Measurements from ENCODE around the gene RBX1.
"Not testable (repeated sequence)": the region's sequence is repeated elsewhere in the genome, so short reads cannot be mapped to it uniquely, and the experiment has no call there.

RBX1 gene

GRCh38 chr22:40950962-40951794 lies at the start of gene RBX1:
TSS of gene RBX1 (plus strand) at chr22:40951378. CDS start at chr22:40951399, 21 bp downstream.
- DNase-seq, result peak; percentile 99

- DNase-seq, result no peak
Measured at GRCh38 chr22:40904101-40904500, 47.1 kb upstream of the RBX1 start.

GRCh38 chr22:40908895-40909294 lies 42.3 kb upstream of the RBX1 start:
- DNase-seq, result no peak

GRCh38 chr22:40911772-40912171 lies 39.4 kb upstream of the RBX1 start:
- no peak for DNase-seq

GRCh38 chr22:40912987-40913386 lies 38.2 kb upstream of the RBX1 start:
- not testable (repeated sequence) for DNase-seq

- no peak for DNase-seq
Measured at GRCh38 chr22:40919446-40919845, 31.7 kb upstream of the RBX1 start.

GRCh38 chr22:40920526-40920925 lies 30.7 kb upstream of the RBX1 start:
- DNase-seq, result no peak

- no peak for DNase-seq
Measured at GRCh38 chr22:40922484-40923303, 28.5 kb upstream of the RBX1 start.

GRCh38 chr22:40928657-40929056 lies 22.5 kb upstream of the RBX1 start:
- DNase-seq, result no peak

GRCh38 chr22:40932396-40932795 lies 18.8 kb upstream of the RBX1 start:
- DNase-seq, result no peak

- no peak for DNase-seq
Measured at GRCh38 chr22:40939202-40939601, 12.0 kb upstream of the RBX1 start.

GRCh38 chr22:40951795-40952605 lies 822 bp downstream of the RBX1 start:
- no peak for DNase-seq

- no peak for DNase-seq
Measured at GRCh38 chr22:40953471-40953870, 2.3 kb downstream of the RBX1 start.

- no peak for DNase-seq
Measured at GRCh38 chr22:40954113-40954512, 2.9 kb downstream of the RBX1 start.

- no peak for DNase-seq
Measured at GRCh38 chr22:40955571-40955970, 4.4 kb downstream of the RBX1 start.

GRCh38 chr22:40957601-40958000 lies 6.4 kb downstream of the RBX1 start:
- no peak for DNase-seq

- no peak for DNase-seq
Measured at GRCh38 chr22:40958299-40958698, 7.1 kb downstream of the RBX1 start.

GRCh38 chr22:40960145-40960544 lies 9.0 kb downstream of the RBX1 start:
- no peak for DNase-seq

- DNase-seq, result no peak
Measured at GRCh38 chr22:40965936-40966725, 15.0 kb downstream of the RBX1 start.

- no peak for DNase-seq
Measured at GRCh38 chr22:40966726-40967085, 15.5 kb downstream of the RBX1 start.

- no peak for DNase-seq
Measured at GRCh38 chr22:40967111-40967760, 16.1 kb downstream of the RBX1 start.

GRCh38 chr22:40972587-40972986 lies 21.4 kb downstream of the RBX1 start:
- no peak for DNase-seq
